MM.1S (cell line): ENCODE measurements around the gene MTHFR.

Experiments
- CTCF ChIP-seq: fragments of 300-600 bp; sonication (generic); IDR thresholded peaks from 2 replicates; pipeline ENCODE4 v1.5.1; 2016; ENCODE audit warnings: antibody characterized with exemption, low read length, mixed read lengths
- EZH2 ChIP-seq: fragments of 300-600 bp; sonication (generic); optimal IDR thresholded peaks from 2 replicates; pipeline ENCODE3; 2017; ENCODE audit warnings: low read depth, mild to moderate bottlenecking, antibody characterized with exemption, low read length, mixed read lengths
- EZH2phosphoT487 ChIP-seq: fragments of 300-600 bp; sonication (generic); IDR thresholded peaks from 2 replicates; pipeline ENCODE4 v1.6.1; 2018; ENCODE audit warnings: antibody characterized with exemption, low read length

GRCh38 chr1:11761988-11762406 is 43.8 kb downstream of the MTHFR start, which contains the start of gene C1orf167:
- TF ChIP-seq CTCF (no peak), EZH2phosphoT487 (no peak), EZH2 (no peak)
